GM12878 (cell line): ENCODE measurements around the gene BIN1. TPM values are rescaled to one million over a fixed set of nuclear protein-coding genes. Genes with fewer than 3 reads are reported as not detected.

Source experiments
- ATAC-seq: fragments of 200-7000 bp; cut with Tn5 transposase; 3 replicates; pipeline ENCODE4 v1.9.1; 2020; ENCODE audit warnings: mild to moderate bottlenecking, moderate library complexity
- BruUV-seq: library from RNA; stranded (reverse); fragments of 400-500 nt; replicated peaks from 2 replicates; lab custom pipeline; 2021; lab: Mats Ljungman, UMichigan
- CTCF ChIA-PET: fragments of 300-600 bp; sonication (Branson Sonifier 250); formaldehyde crosslinking; extraction: SDS; loops from one replicate; lab custom pipeline; 2021; ENCODE audit warnings: inconsistent platforms; lab: Yijun Ruan, JAX
- POLR2A ChIA-PET: fragments of 350-600 bp; formaldehyde crosslinking; extraction: SDS; loops from one replicate; lab custom pipeline; 2021; ENCODE audit warnings: inconsistent platforms; lab: Charles Lee
- RAD21 ChIA-PET: fragments of 300-600 bp; sonication (Branson Sonifier 250); formaldehyde crosslinking; loops from one replicate; lab custom pipeline; 2023; ENCODE audit warnings: antibody characterized with exemption; ENCODE audit not compliant: unreplicated experiment; lab: Charles Lee
- SMC1A ChIA-PET: fragments of 300-600 bp; sonication (Branson Sonifier 250); formaldehyde crosslinking; loops from one replicate; lab custom pipeline; 2023; ENCODE audit not compliant: unreplicated experiment, uncharacterized antibody; lab: Charles Lee
- DNase-seq: peaks from one replicate; pipeline ENCODE4 v3.0.0-alpha.2; 2011; ENCODE audit warnings: low read depth, low spot score
- FAIRE-seq: peaks from 3 replicates; lab custom pipeline; 2011; peaks lifted over from hg19 to GRCh38; lab: Jason Lieb, UNC
- H2AFZ ChIP-seq: 2 replicates; pipeline ENCODE4 v1.6.0; 2011; ENCODE audit warnings: low read depth, low read length, control low read depth; ENCODE audit not compliant: control insufficient read depth
- H3K27ac ChIP-seq: 2 replicates; pipeline ENCODE4 v1.5.1; 2011; ENCODE audit warnings: control low read depth; ENCODE audit not compliant: control insufficient read depth, insufficient read depth
- H3K27me3 ChIP-seq, 2 experiments: replicated peaks in 1 of 2; 2 replicates each; pipeline versions ENCODE4 v1.6.0 to v1.6.1; 2011; ENCODE audit warnings: low read length in 1 of 2; ENCODE audit not compliant: control insufficient read depth in 2 of 2, insufficient read depth in 2 of 2
- H3K36me3 ChIP-seq, 2 experiments: 2 replicates each; pipeline ENCODE4 v1.5.1; 2011; ENCODE audit warnings: low read length in 1 of 2; ENCODE audit not compliant: control insufficient read depth in 2 of 2, insufficient read depth in 2 of 2
- H3K4me1 ChIP-seq: 2 replicates; pipeline ENCODE4 v1.6.1; 2011; ENCODE audit warnings: mild to moderate bottlenecking, low read length, moderate library complexity, mixed read lengths; ENCODE audit not compliant: control insufficient read depth, insufficient read depth
- H3K4me2 ChIP-seq: 2 replicates; pipeline ENCODE4 v1.6.0; 2011; ENCODE audit warnings: control low read depth; ENCODE audit not compliant: control insufficient read depth, insufficient read depth
- H3K4me3 ChIP-seq: fragments of 200-600 bp; sonication (generic); 2 replicates; pipeline ENCODE4 v1.5.1; 2016
- H3K79me2 ChIP-seq: 2 replicates; pipeline ENCODE4 v1.6.0; 2011; ENCODE audit warnings: low read length; ENCODE audit not compliant: control insufficient read depth, insufficient read depth
- H3K9ac ChIP-seq: 2 replicates; pipeline ENCODE4 v1.8.0; 2011; ENCODE audit warnings: low read length, control low read depth, mixed read lengths; ENCODE audit not compliant: control insufficient read depth, insufficient read depth
- H3K9me3 ChIP-seq: replicated peaks from 3 replicates; pipeline ENCODE4 v1.5.1; 2011; ENCODE audit warnings: mild to moderate bottlenecking, low read length; ENCODE audit not compliant: control insufficient read depth, insufficient read depth
- H4K20me1 ChIP-seq: 2 replicates; pipeline ENCODE4 v1.6.0; 2011; ENCODE audit not compliant: control insufficient read depth, insufficient read depth
- BACH1 ChIP-seq: fragments of 450-650 bp; IDR thresholded peaks from 2 replicates; pipeline ENCODE4 v1.6.1; 2017; ENCODE audit warnings: mild to moderate bottlenecking, borderline replicate concordance
- BMI1 ChIP-seq: fragments of 450-650 bp; IDR thresholded peaks from 2 replicates; pipeline ENCODE4 v1.6.1; 2016; ENCODE audit warnings: mild to moderate bottlenecking, moderate library complexity, borderline replicate concordance
- FOS ChIP-seq: IDR thresholded peaks from 3 replicates; pipeline ENCODE4 v1.6.1; 2011; ENCODE audit warnings: borderline replicate concordance; ENCODE audit not compliant: insufficient read length; ENCODE audit errors: extremely low read depth
- HCFC1 ChIP-seq: fragments of 150-350 bp; IDR thresholded peaks from 2 replicates; pipeline ENCODE4 v1.6.1; 2014; ENCODE audit warnings: low read length
- KDM1A ChIP-seq: fragments of 200-600 bp; sonication (generic); IDR thresholded peaks from 2 replicates; pipeline ENCODE4 v1.6.1; 2016; ENCODE audit warnings: borderline replicate concordance
- SREBF2 ChIP-seq: IDR thresholded peaks from 2 replicates; pipeline ENCODE4 v1.6.1; 2012; ENCODE audit warnings: mild to moderate bottlenecking, low read length
- TBL1XR1 ChIP-seq: IDR thresholded peaks from 2 replicates; pipeline ENCODE4 v1.6.1; 2012; ENCODE audit warnings: low read depth, low read length, improper control_type of control experiment
- YBX1 ChIP-seq: fragments of 450-650 bp; IDR thresholded peaks from 2 replicates; pipeline ENCODE4 v1.6.1; 2016; ENCODE audit warnings: antibody characterized with exemption
- ZNF274 ChIP-seq: IDR thresholded peaks from one replicate; pipeline ENCODE4 v1.8.0; 2011; ENCODE audit not compliant: insufficient read length, insufficient read depth
- WGBS: methylation state at CpG from one replicate; pipeline ENCODE4 v1.1.6; 2016; ENCODE audit warnings: low lambda C conversion rate; ENCODE audit not compliant: insufficient replicate concordance, insufficient coverage; ENCODE audit errors: missing lambda C conversion rate; 5-methylcytosine and 5-hydroxymethylcytosine counted together
- in situ Hi-C: fragments of 300-500 bp; cut with MboI; formaldehyde crosslinking; loops from 9 replicates; pipeline ENCODE4 v1.14.3; 2018; ENCODE audit warnings: mixed read lengths
- intact Hi-C: fragments of 100-400 bp; cut with micrococcal nuclease; formaldehyde crosslinking; loops from one replicate; pipeline ENCODE4 v1.14.2; 2022; ENCODE audit not compliant: unreplicated experiment
- polyA plus RNA-seq, 11 experiments: library from polyadenylated mRNA; depleted of rRNA in 4 of 11; unstranded in 6 of 11; stranded (reverse) in 5 of 11; fragments of >200 nt; fragmentation: Nextera tagmentation in 4 of 11; fragmentation: Illumina TruSeq in 1 of 11; extraction: Ambion mirVana in 4 of 11; extraction: Trizol in 1 of 11; gene quantifications; 1 replicate in 1 of 11; 2 replicates in 10 of 11; pipeline versions ENCODE4 v1.2.1 to v1.2.3, GENCODE V29; 2011 to 2016; ENCODE audit warnings: inconsistent platforms in 2 of 11, missing spikeins in 2 of 11, low read depth in 1 of 11
- total RNA-seq, 4 experiments: library from RNA; depleted of rRNA in 3 of 4; stranded (reverse); fragments of >200 nt in 3 of 4; fragmentation: Illumina TruSeq in 1 of 4; extraction: Trizol in 1 of 4; gene quantifications; 2 replicates each; pipeline versions ENCODE4 v1.2.1 to v1.2.3, GENCODE V29; 2013 to 2021
- TF ChIP-seq, protein P1 (sequence below): fragments of 450-650 bp; IDR thresholded peaks from 2 replicates; pipeline ENCODE4 v1.6.1; 2016; ENCODE audit warnings: mild to moderate bottlenecking
- TF ChIP-seq, protein P2 (sequence below): fragments of 450-650 bp; formaldehyde crosslinking; IDR thresholded peaks from 2 replicates; pipeline ENCODE4 v1.5.0; 2022; ENCODE audit warnings: mild to moderate bottlenecking, missing genetic modification characterization
- TF ChIP-seq, protein P3 (sequence below): IDR thresholded peaks from 2 replicates; pipeline ENCODE4 v1.6.1; 2012; ENCODE audit warnings: low read length, inconsistent platforms

BIN1 gene
- total and polyA plus RNA-seq, 10 of the 15 experiments (the other 5 are each of a cell fraction or from before 2014, with no cell fraction given) = 0.32 to 21.3 (median 11.2) TPM

DNA sequence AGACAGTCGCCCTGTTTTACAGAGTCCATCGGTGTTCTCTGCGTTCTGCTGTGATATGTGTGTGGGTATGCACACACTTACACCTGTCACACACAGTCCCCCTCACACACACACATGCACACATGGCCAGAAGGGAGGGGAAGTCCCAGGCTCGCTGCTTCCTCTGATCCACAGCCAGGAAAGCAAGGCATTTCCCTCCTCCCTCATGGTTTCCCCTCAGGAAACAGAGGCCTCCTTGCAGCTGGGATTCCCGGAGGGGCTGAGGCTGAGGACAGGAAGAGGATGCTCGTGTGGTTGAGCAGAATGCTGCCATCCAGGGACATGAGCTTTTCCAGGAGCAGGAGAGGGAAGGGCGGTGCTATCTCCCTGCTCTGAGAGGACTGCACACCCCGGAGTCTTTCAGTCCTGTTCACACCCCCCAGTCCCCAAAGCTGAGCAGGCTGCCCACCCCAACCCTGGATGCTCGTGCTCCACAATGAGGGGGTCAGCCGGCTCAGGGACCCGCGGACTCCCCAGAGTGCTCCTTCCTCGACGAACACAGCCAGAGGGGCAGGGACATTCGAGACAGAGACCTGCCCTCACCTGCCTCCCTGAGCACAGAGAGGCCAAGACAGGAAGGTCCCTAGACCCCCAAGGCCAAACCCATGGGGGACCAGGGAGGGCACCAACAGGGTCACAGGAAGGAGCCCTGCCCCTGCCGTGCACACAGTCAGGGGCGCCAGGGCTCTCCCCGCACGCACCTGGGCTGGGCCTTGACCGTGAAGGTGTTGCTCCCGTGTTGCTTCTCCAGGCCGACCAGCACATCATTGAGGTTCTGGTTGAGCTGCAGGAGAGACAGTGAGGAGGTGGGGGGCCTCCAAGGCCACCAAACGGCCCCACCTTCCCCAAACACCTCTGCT is 45.3 kb downstream of the BIN1 start:
- Histone ChIP-seq H3K27ac (no peak overlapping the region), H3K4me3 (no peak overlapping the region), H2AFZ (no peak overlapping the region), H3K4me1 (peaks cover 11% of the 10 kb centered on the region), H3K9me3 (no peaks in the 10 kb centered on the region), H3K9ac (no peak overlapping the region), H3K36me3 (no peaks in the 10 kb centered on the region), H3K27me3 (no peaks in the 10 kb centered on the region), H3K4me2 (no peak overlapping the region), H4K20me1 (no peaks in the 10 kb centered on the region), H3K79me2 (no peaks in the 10 kb centered on the region)
- TF ChIP-seq SREBF2 (no peak), YBX1 (no peak), BACH1 (no peak), TBL1XR1 (no peak), ZNF274 (no peak), FOS (no peak), BMI1 (no peak), HCFC1 (no peak), KDM1A (no peak)
- TF ChIP-seq, protein P1, sequence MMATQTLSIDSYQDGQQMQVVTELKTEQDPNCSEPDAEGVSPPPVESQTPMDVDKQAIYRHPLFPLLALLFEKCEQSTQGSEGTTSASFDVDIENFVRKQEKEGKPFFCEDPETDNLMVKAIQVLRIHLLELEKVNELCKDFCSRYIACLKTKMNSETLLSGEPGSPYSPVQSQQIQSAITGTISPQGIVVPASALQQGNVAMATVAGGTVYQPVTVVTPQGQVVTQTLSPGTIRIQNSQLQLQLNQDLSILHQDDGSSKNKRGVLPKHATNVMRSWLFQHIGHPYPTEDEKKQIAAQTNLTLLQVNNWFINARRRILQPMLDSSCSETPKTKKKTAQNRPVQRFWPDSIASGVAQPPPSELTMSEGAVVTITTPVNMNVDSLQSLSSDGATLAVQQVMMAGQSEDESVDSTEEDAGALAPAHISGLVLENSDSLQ = no peak
- TF ChIP-seq, protein P2, sequence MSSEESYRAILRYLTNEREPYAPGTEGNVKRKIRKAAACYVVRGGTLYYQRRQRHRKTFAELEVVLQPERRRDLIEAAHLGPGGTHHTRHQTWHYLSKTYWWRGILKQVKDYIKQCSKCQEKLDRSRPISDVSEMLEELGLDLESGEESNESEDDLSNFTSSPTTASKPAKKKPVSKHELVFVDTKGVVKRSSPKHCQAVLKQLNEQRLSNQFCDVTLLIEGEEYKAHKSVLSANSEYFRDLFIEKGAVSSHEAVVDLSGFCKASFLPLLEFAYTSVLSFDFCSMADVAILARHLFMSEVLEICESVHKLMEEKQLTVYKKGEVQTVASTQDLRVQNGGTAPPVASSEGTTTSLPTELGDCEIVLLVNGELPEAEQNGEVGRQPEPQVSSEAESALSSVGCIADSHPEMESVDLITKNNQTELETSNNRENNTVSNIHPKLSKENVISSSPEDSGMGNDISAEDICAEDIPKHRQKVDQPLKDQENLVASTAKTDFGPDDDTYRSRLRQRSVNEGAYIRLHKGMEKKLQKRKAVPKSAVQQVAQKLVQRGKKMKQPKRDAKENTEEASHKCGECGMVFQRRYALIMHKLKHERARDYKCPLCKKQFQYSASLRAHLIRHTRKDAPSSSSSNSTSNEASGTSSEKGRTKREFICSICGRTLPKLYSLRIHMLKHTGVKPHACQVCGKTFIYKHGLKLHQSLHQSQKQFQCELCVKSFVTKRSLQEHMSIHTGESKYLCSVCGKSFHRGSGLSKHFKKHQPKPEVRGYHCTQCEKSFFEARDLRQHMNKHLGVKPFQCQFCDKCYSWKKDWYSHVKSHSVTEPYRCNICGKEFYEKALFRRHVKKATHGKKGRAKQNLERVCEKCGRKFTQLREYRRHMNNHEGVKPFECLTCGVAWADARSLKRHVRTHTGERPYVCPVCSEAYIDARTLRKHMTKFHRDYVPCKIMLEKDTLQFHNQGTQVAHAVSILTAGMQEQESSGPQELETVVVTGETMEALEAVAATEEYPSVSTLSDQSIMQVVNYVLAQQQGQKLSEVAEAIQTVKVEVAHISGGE (CRISPR knock-in tag) = no peak
- TF ChIP-seq, protein P3, sequence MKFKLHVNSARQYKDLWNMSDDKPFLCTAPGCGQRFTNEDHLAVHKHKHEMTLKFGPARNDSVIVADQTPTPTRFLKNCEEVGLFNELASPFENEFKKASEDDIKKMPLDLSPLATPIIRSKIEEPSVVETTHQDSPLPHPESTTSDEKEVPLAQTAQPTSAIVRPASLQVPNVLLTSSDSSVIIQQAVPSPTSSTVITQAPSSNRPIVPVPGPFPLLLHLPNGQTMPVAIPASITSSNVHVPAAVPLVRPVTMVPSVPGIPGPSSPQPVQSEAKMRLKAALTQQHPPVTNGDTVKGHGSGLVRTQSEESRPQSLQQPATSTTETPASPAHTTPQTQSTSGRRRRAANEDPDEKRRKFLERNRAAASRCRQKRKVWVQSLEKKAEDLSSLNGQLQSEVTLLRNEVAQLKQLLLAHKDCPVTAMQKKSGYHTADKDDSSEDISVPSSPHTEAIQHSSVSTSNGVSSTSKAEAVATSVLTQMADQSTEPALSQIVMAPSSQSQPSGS = no peak
- FAIRE-seq (no peak), DNase-seq (no peak), ATAC-seq (no peak)
- in situ Hi-C loops (no loop called here), intact Hi-C loops (no loop called here)
- ChIA-PET POLR2A (no interaction called here), RAD21 (no interaction called here), CTCF (interaction anchor here (1.0 kb wide), 1 partner anchor 10 kb away, joined by 4 read pairs; no protein-coding TSS in a partner anchor), SMC1A (no interaction called here)
- BruUV-seq = no TSS peak
- WGBS = 66% methylated on average over 21 of the region's 23 CpGs
